Skin of body (tissue), 2 donors: Measurements from ENCODE around the gene ACVR1. TPM values are rescaled to one million over a fixed set of nuclear protein-coding genes. Genes with fewer than 3 reads are reported as not detected.
"Not testable (repeated sequence)": the region's sequence is repeated elsewhere in the genome, so short reads cannot be mapped to it uniquely, and the experiment has no call there.

ENCODE experiments used
- DNase-seq: peaks from one replicate; lab custom pipeline; 2025; lab: John Stamatoyannopoulos, UW
- total RNA-seq: library from RNA; depleted of rRNA; stranded (reverse); fragments of >200 nt; gene quantifications from one replicate; pipeline ENCODE4 v1.2.3, GENCODE V29; 2014

ACVR1 gene
- total RNA-seq, 1 donor from 2014 or later: 19.6 TPM

- no peak for DNase-seq
These were observed 18.7 kb upstream of the ACVR1 start for GRCh38 chr2:157894694-157895435.

- DNase-seq: no peak
These were observed 17.5 kb upstream of the ACVR1 start for GRCh38 chr2:157893611-157894010.

GRCh38 chr2:157891643-157892041 is 15.5 kb upstream of the ACVR1 start:
- DNase-seq: no peak

DNA sequence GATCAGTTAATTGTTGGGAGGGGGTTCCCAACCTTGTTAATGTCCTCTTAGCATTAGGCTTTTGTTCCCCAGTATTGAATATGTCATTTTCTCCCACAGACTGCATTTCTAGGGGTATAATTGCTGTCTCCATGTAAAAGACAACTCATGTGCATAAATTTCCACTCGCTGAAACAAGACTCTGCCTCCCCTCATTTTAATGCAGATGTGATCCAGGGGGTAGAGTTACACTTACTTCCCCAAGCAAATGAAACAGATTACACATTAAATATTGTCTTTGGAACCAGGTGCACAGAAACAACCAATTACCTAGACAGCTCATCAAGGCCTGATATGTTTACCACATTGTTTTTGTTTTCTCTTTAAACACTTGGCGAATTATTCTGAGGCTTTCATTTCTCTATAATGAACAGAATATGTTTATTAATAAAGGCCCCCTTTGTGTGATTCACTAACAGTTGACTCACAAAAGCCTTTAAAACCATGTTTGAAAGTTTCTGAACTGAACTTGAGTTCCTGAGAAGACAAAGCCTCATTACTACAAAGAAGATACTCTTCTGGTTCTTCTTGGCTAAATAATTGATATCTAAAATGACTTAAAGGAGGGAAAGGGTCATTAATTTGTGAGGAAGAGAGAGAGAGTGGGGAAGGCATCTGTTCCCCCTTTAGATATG is 15.0 kb upstream of the ACVR1 start:
- no peak for DNase-seq

- no peak for DNase-seq
These were observed 11.8 kb upstream of the ACVR1 start for GRCh38 chr2:157887946-157888345.

DNA sequence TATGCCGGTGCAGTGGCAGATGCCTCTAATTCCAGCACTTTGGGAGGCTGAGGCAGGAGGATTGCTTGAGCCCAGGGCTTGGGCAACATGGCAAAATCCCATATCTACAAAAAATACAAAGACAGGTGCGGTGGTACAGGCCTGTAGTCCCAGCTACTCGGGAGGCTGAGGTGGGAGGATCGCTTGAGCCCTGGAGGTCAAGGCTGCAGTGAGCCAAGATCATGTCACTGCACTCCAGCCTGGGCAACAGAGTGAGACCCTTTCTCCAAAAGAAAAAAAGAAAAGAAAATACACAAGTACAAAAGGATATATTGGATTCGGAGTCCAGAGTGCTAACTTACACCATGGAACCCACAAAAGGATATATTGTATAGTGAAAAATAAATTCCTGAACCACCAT is 8.4 kb upstream of the ACVR1 start:
- not testable (repeated sequence) for DNase-seq

DNA sequence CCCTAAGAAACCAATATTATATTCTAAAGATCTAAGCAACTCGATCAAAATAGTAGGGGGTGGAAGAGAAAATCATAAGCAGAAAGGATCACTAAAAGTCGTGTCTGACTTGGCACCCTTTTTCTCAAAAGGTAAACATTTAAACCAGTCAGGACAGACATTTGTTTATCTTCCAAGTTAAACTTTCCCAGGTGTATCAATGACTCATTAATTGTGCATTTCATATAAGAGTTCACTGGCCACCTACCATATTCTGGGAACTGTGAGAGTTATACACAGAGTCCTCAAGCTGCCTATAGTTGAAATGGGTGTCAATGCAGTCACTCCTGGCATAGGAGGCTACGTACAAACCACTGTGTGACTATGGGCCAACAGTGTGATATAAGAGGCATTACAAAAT is 4.8 kb upstream of the ACVR1 start:
- DNase-seq: no peak

DNA sequence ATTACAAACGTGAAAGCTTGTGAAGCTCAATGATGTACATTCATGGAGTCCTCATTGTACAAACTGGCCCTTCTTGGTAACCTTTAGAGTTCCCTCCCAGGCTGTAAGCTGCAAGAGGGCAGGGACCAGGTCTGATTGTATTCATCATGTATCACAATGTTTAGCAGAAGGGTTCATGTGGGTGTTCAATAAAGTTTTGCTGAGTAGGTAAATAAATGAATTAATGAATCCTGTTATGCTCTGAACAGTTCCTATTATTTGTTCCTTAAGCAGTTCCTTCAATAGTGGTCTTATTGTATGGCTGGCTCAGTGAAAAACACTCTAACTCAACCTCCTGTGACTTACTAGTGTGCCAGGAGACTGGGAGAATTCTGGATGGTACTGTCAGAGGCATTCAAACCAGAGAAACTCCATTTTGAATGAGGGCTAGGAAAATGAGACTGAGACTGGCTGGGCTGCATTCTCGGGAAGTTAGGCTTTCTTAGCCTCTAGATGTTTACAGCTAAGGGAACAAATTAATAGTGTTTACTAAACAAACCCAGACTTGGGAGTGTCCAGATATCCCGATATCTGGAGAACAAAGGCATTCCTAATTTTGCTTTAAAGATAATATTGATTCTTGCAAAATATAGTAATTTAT is 1.8 kb upstream of the ACVR1 start:
- no peak for DNase-seq

DNA sequence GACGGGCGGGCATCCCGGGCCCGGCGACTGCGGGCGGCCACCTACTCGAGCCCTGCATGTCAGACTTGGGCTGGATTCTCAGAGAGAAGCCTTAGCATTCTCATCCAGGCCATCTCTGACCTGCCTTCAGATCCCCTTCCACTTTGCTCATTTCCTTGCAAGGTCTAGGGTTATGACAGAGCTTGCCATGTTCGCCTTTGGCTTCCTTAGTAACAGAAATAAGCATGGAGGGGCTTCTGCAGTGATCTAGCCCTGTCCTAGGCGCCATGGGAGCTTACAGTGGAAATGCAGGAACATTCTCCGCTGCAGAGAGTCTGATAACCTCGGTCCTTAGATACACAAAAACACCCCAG is 632 bp upstream of the ACVR1 start:
- DNase-seq: no peak

GRCh38 chr2:157875641-157876065 is 477 bp downstream of the ACVR1 start:
- DNase-seq: no peak

DNA sequence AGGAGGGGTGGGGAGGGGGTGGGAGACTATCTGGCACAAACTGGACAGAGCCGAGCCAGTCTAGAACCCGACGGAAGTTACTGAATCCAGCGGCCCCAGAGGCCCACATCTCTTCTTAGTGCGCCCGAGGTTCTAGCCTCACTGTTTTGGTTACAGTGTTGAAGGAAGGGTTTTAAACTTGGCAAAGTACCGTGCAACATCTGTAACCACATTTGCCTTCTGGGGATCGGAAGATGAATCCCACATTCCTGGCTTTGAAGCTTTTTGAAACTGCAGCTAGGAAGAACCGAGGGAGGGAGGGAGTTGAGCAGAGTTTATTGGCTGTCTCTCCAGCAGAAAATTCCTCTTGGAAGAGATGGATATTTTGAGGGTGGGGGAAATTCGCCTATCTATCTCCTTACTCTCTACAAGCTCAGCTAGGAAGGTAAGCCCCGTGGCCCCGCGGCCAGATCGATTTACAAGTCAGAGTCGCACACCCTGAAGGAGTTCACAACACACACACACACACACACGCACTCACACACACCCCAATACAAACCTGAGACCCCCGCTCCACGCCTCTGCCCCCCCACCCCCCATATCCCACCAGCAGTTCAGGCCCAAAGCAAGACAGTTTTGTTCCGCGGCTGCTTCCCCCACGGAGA is 1.0 kb downstream of the ACVR1 start:
- peak; percentile 95 for DNase-seq

DNA sequence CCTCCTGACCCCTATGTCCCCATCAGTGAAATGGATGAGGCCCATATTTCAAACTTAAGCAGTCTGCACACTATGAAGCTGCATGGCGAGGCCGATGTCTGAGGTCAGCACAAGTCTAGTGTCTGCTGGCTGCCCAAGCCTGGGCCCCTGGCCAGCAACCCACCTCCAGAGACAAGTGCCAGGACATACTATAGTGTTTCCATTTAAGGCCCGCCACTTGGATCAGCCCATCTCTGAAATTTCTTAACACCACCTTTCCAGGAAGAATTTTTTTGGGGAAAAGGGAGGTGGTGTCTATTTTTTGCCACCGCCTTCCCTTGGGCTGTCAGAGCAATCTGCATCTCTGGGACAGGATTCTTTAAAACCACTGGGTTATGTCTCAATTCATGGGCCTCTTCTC is 1.8 kb downstream of the ACVR1 start:
- no peak for DNase-seq

GRCh38 chr2:157872791-157873190 is 3.3 kb downstream of the ACVR1 start:
- DNase-seq: no peak

DNA sequence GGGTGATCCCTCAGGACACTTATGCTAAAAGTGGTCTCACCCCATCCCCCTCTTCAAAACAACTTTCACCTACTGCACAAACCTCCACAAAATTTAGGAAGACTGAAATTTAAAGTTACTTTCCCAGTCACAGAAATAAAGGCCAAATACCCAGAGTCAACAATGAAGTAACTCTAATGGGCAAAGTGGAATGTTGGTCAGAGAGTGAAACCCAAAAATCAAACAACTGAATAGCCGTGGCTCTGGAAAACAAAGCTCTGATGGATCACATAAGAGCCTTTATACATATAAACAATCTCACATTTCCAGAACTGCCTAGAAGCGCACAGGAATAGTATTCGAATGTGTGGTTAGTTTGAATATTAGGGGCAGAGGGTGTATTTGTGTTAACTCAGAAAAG is 4.7 kb downstream of the ACVR1 start:
- no peak for DNase-seq

DNA sequence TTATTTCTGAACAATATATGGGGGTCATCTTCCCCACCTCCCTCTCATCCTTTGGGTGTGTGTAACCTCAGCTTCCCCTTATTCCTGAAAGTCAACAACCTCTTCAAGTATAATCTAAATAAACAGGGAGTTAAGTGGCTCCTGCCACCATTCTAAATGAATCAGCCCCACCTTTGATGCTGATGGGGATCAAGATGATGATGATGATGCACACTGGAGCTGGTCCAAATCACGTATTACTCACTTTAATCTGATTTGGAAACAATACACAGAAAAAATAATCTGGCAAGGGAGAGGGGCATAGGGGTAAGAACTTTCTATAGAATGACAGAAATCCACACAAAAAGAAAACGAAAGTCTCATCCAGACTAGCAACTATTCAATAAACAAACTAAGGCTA is 7.1 kb downstream of the ACVR1 start:
- no peak for DNase-seq

GRCh38 chr2:157867703-157868102 is 8.4 kb downstream of the ACVR1 start:
- DNase-seq: no peak

DNA sequence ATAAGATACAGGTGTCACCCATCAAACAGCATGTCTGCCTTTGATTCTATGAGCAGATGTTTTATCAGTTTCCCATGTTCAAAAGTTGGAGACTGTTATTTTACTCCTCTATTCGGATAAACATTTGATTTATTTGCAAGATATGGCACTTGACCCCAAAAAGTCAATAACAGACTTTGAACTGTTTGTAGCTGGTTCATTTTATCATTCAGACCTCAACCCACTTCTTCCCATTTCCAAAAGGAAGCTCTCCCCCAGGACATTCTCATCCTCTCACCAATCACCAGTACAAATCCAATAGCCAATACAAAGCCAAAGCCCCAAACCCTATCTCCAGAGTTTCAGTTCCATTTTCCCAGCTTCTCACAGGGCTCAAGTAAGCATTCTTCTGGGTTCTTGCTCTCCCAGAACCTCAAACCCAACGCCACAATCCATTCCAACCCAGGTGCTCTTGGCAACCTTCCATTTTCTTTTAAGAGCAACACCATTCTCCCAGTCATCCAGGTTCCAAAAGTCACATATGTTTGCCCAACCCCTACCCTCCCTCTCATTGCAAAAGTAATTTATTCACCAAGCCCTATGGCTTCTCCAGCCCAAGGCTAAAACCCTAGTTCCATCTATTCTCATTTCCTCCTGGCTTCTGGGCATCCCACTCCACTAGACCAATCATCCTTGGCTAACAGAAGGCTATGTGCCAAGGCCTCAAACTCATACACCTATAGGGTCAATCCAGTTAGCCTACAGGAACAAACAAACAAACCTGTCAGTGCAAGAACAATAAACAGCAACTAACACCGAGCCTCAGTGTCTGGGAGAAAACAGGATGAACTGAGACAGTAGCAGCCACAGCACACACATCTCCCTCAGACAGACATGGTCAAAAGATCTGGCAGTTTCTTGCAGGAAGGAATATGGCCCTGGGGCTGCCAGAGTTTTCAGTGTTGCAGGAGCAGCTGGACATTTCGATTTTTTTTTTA is 9.2 kb downstream of the ACVR1 start:
- DNase-seq: no peak

DNA sequence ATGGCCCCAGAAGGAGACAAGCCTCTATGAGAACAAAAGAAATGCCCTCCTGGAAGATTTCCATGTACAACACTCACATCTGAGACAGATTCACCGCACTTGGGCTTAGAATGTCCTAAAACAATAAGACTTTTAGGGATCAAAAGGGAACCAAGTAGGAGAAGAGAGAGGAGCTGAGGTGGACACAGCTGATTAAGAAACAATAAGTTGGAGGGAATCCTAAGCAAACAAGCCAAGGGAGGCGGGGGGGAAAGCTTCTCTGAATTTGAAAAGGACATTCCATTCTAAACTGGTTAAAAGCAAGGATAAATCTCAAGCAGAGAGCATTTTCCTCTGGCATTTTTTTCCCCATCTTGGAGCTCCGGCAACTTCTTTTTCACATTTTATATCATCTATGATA is 9.9 kb downstream of the ACVR1 start:
- no peak for DNase-seq

- DNase-seq: no peak
These were observed 11.2 kb downstream of the ACVR1 start for GRCh38 chr2:157864857-157865430.

DNA sequence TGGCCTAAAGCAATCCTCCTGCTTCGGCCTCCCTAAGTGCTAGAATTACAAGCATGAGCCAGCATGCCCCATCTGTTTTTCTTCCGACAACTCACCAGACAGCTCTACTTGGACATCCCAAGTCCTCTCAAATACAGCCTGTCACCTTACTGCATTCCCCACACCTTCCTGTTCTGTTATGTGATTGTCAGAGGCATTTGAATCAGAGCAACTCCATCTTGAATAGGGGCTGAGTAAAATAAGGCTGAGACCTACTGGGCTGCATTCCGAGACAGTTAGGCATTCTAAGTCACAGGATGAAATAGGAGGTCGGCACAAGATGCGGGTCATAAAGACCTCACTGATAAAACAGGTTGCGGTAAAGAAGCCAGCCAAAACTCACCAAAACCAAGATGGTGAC is 17.3 kb downstream of the ACVR1 start:
- DNase-seq: no peak

GRCh38 chr2:157857881-157858280 is 18.2 kb downstream of the ACVR1 start:
- DNase-seq: no peak
